Measurements from ENCODE around the gene SQOR. TPM values are rescaled to one million over a fixed set of nuclear protein-coding genes. Genes with fewer than 3 reads are reported as not detected.

SQOR gene
- 74.3 and 74.4 TPM in 2 replicates for polyA plus RNA-seq (2011; rRNA removed)
- 50.5 and 66.2 TPM in 2 replicates for polyA minus RNA-seq (2011; rRNA and poly(A)+ RNA removed)

DNA sequence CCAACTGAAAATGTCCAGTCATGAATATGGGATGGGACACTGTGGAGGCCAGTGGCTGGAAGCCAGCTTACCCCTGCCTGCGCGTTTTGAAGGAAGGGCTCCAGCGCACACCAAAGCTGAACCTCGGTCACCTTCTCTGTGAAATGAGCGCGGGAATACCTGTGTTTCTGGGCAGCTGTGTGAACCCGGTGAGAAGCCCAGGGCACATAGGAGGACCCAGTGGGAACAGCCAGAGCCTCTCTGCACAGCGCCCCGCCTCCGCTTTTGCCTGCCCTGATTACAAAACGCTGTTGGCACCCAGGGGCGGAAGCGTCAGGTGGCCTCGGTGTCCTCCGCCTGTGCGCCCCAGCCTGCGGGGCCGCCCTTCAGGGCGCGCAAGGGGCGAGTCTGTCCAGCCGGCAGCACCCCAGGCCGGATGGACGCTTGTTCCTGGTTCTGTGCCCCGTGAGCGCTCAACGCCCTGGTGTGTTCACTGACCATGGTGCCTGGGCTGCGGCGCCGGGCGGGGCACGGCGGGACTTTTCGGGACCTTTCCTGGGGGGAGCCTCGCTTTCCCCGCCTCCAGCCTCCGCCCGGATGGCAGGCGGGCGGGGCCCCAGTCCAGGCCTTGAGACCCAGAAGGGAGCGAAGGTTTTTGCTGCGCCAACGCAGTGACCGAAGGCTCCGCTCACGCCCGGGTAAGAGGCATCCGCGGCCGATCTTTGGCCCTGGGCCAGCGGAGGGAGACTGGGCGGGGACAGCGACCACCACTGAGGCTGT, at the start of gene SQOR:
SQOR (plus strand) TSS at position 598 of the 759 bp plus-strand sequence. CDS start 23,895 bp downstream, outside the sequence.
- peak within 1 kb of the TSS; percentile 76 for H3K4me3 ChIP-seq (ENCODE audit: low read depth, low read length)
- no peak for DNase-seq (ENCODE audit: low read depth, low spot score)
- no peaks in the 10 kb centered on the region; the same call in 1 of the 2 replicates for H3K9me3 ChIP-seq (ENCODE audit: control insufficient read depth, insufficient read depth, low read length)
- no peaks in the 10 kb centered on the region for H3K27me3 ChIP-seq (ENCODE audit: control insufficient read depth, insufficient read depth, low read length)
- POLR2A ChIA-PET, result interaction anchor here (0.5 kb wide), 1 partner anchor 345 kb away, joined by 4 read pairs; no protein-coding TSS in a partner anchor
- TF ChIP-seq, protein P1, sequence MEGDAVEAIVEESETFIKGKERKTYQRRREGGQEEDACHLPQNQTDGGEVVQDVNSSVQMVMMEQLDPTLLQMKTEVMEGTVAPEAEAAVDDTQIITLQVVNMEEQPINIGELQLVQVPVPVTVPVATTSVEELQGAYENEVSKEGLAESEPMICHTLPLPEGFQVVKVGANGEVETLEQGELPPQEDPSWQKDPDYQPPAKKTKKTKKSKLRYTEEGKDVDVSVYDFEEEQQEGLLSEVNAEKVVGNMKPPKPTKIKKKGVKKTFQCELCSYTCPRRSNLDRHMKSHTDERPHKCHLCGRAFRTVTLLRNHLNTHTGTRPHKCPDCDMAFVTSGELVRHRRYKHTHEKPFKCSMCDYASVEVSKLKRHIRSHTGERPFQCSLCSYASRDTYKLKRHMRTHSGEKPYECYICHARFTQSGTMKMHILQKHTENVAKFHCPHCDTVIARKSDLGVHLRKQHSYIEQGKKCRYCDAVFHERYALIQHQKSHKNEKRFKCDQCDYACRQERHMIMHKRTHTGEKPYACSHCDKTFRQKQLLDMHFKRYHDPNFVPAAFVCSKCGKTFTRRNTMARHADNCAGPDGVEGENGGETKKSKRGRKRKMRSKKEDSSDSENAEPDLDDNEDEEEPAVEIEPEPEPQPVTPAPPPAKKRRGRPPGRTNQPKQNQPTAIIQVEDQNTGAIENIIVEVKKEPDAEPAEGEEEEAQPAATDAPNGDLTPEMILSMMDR (IDR thresholded peaks at IDR 0.05; ENCODE audit: low read depth, low read length), result no peak
- CTCF ChIA-PET, result interaction anchor here (0.6 to 1.8 kb wide), 5 partner anchors 10 to 304 kb away, joined by 3 to 7 read pairs (median 3); no protein-coding TSS in a partner anchor
- peak within 1 kb of the TSS; percentile 70 for H3K27ac ChIP-seq (ENCODE audit: low read depth, low read length)

DNA sequence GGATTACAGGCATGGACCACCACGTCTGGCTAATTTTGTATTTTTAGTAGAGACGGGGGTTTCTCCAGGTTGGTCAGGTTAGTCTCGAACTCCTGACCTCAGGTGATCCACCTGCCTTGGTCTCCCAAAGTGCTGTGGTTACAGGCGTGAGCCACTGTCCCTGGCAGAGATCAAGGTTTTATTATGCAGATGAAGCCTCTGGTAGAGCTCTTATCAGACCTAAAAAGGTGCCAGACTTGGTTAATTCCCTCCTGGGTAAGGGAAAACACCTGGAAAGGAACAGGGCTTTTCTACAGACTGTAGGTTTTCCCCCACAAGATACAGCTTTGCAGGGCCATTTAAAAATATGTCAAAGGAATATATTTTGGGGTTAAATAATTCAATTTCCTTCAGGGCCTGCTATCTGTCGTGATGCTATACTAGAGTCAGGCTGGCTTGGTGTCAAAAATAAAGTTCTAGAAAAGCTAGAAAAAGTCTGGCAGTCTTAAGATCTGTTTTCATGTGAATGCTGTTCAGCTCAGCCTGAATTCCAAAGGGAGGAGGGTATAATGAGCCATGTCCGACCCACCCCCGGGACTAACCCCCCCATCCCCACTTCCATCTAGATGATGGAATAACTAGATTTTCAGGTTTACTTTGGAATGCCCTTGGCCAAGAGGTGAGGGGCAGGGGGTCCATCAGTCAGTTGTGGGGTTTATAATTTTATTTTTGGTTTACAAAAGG, 49.6 kb upstream of the SQOR start:
- POLR2A ChIA-PET, result interaction anchor here (0.7 kb wide), 1 partner anchor 131 kb away, joined by 3 read pairs; no protein-coding TSS in a partner anchor
- Histone ChIP-seq H3K9me3 (ENCODE audit: control insufficient read depth, insufficient read depth, low read length) (peaks cover 4% of the 10 kb centered on the region; the same call in 1 of the 2 replicates), H3K27ac (ENCODE audit: low read depth, low read length) (no peak overlapping the region), H3K27me3 (ENCODE audit: control insufficient read depth, insufficient read depth, low read length) (no peaks in the 10 kb centered on the region), H3K4me3 (ENCODE audit: low read depth, low read length) (no peak overlapping the region)
- TF ChIP-seq, protein P1 (IDR thresholded peaks at IDR 0.05; ENCODE audit: low read depth, low read length), result no peak
- CTCF ChIA-PET, result interaction anchor here (2.0 to 5.5 kb wide), 4 partner anchors 28 to 156 kb away, joined by 8 to 56 read pairs (median 26); no protein-coding TSS in a partner anchor
- DNase-seq (ENCODE audit: low read depth, low spot score), result no peak

GRCh38 chr15:45586125-45586524, 48.7 kb upstream of the SQOR start:
- no peak for DNase-seq (ENCODE audit: low read depth, low spot score)
- H3K27me3 ChIP-seq (ENCODE audit: control insufficient read depth, insufficient read depth, low read length), result no peaks in the 10 kb centered on the region
- H3K27ac ChIP-seq (ENCODE audit: low read depth, low read length), result peak overlapping the region; percentile 100
- POLR2A ChIA-PET, result interaction anchor here (2.1 kb wide), 1 partner anchor 55 kb away, joined by 5 read pairs; no protein-coding TSS in a partner anchor
- H3K4me3 ChIP-seq (ENCODE audit: low read depth, low read length), result peak overlapping the region; percentile 88
- H3K9me3 ChIP-seq (ENCODE audit: control insufficient read depth, insufficient read depth, low read length), result peaks cover 4% of the 10 kb centered on the region; the same call in 1 of the 2 replicates
- CTCF ChIA-PET, result interaction anchor here (1.1 to 5.5 kb wide), 6 partner anchors 12 to 157 kb away, joined by 5 to 56 read pairs (median 10); no protein-coding TSS in a partner anchor
- TF ChIP-seq, protein P1 (IDR thresholded peaks at IDR 0.05; ENCODE audit: low read depth, low read length), result no peak

- Histone ChIP-seq H3K9me3 (ENCODE audit: control insufficient read depth, insufficient read depth, low read length) (peaks cover 4% of the 10 kb centered on the region; the same call in 1 of the 2 replicates), H3K4me3 (ENCODE audit: low read depth, low read length) (peak overlapping the region; percentile 88), H3K27me3 (ENCODE audit: control insufficient read depth, insufficient read depth, low read length) (no peaks in the 10 kb centered on the region), H3K27ac (ENCODE audit: low read depth, low read length) (peak overlapping the region; percentile 100)
- ChIA-PET POLR2A (interaction anchor here (0.9 to 2.2 kb wide), 4 partner anchors 37 to 64 kb away, joined by 3 to 7 read pairs (median 5); partner anchors contain the start of gene SLC30A4), CTCF (interaction anchor here (0.5 to 5.5 kb wide), 9 partner anchors 12 to 1559 kb away, joined by 3 to 56 read pairs (median 8); no protein-coding TSS in a partner anchor)
- no peak for DNase-seq (ENCODE audit: low read depth, low spot score)
- TF ChIP-seq, protein P1 (IDR thresholded peaks at IDR 0.05; ENCODE audit: low read depth, low read length), result no peak
Observed at GRCh38 chr15:45586601-45587094, 48.2 kb upstream of the SQOR start.
